ENCODE data around the gene HRH4.

- TF ChIP-seq PPARA (CRISPR knock-in tag; IDR thresholded peaks at IDR 0.05; ENCODE audit: borderline replicate concordance) (no peak), ARNTL (CRISPR knock-in tag; IDR thresholded peaks at IDR 0.05; ENCODE audit: borderline replicate concordance, low read depth) (no peak)
These were observed 22.4 kb downstream of the HRH4 start for GRCh38 chr18:24482821-24483220.

Measured in SK-N-SH treated with all-trans-retinoic acid at 6 μM for 48 hours (cell line).